ENCODE results near the gene SYTL4.

DNA sequence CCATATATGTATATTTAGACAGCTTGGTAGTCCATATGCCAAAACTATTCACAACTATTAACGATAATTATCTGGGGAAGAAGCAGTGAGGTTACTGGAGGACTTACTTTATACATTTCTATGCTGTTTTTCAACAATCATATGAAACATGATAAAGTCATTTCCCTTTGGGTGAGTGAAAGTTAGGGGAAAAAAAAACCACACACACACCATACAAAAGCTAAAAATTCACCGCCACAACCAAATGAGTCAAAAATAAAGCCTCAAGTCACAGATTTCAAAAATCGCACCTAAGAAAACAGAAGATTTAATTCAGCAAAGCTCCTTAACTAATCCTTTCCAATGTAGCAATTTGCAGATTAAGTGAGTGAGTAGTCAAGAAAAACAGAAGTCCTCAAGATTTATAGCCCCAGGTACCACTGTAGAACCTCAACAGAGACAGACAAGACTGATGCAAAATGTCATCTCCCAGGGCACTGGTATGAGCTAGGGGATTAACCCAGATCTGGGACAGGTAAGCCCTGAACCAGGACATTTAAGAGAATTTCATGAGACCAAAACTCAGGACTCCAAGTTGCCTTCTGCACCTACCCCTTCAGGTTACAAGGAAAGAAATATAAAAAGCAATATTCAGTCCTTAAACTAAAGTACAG, 35.1 kb downstream of the SYTL4 start:
- TF ChIP-seq, protein P1, sequence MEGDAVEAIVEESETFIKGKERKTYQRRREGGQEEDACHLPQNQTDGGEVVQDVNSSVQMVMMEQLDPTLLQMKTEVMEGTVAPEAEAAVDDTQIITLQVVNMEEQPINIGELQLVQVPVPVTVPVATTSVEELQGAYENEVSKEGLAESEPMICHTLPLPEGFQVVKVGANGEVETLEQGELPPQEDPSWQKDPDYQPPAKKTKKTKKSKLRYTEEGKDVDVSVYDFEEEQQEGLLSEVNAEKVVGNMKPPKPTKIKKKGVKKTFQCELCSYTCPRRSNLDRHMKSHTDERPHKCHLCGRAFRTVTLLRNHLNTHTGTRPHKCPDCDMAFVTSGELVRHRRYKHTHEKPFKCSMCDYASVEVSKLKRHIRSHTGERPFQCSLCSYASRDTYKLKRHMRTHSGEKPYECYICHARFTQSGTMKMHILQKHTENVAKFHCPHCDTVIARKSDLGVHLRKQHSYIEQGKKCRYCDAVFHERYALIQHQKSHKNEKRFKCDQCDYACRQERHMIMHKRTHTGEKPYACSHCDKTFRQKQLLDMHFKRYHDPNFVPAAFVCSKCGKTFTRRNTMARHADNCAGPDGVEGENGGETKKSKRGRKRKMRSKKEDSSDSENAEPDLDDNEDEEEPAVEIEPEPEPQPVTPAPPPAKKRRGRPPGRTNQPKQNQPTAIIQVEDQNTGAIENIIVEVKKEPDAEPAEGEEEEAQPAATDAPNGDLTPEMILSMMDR (conservative IDR thresholded peaks at IDR 0.05; ENCODE audit: low read length), result no peak
- TF ChIP-seq EZH2phosphoT487 (IDR thresholded peaks at IDR 0.05; ENCODE audit: borderline replicate concordance), result no peak
